Trophoblast cell (in vitro differentiated cells and primary cell): ENCODE data around the gene COPS2.

Experiments
- DNase-seq, 2 donors: peaks; one replicate each; pipeline ENCODE4 v3.0.0-alpha.2; 2016
- H2AFZ ChIP-seq: 2 replicates; pipeline ENCODE4 v1.6.1; 2013; ENCODE audit warnings: low read length, moderate library complexity, mild to moderate bottlenecking; ENCODE audit not compliant: insufficient read depth, poor library complexity
- H2AK5ac ChIP-seq: 2 replicates; pipeline ENCODE4 v1.6.1; 2013; ENCODE audit warnings: mild to moderate bottlenecking, low read length
- H2BK120ac ChIP-seq: 2 replicates; pipeline ENCODE4 v1.6.1; 2013; ENCODE audit warnings: low read length, mild to moderate bottlenecking, moderate library complexity; ENCODE audit not compliant: insufficient read depth, poor library complexity
- H2BK12ac ChIP-seq: 2 replicates; pipeline ENCODE4 v1.6.1; 2013; ENCODE audit warnings: mild to moderate bottlenecking, low read length, moderate library complexity
- H2BK5ac ChIP-seq: 2 replicates; pipeline ENCODE4 v1.6.1; 2013; ENCODE audit warnings: low read length, low read depth, moderate library complexity, mild to moderate bottlenecking; ENCODE audit not compliant: poor library complexity
- H3K14ac ChIP-seq: 2 replicates; pipeline ENCODE4 v1.6.1; 2013; ENCODE audit warnings: mild to moderate bottlenecking, low read length
- H3K18ac ChIP-seq: 2 replicates; pipeline ENCODE4 v1.6.1; 2013; ENCODE audit warnings: mild to moderate bottlenecking, low read length
- H3K23ac ChIP-seq: 2 replicates; pipeline ENCODE4 v1.6.1; 2013; ENCODE audit warnings: low read length
- H3K27ac ChIP-seq: 2 replicates; pipeline ENCODE4 v1.5.1; 2013; ENCODE audit warnings: low read depth, mild to moderate bottlenecking, inconsistent platforms, low read length, moderate library complexity
- H3K27me3 ChIP-seq: 2 replicates; pipeline ENCODE4 v1.6.1; 2013; ENCODE audit warnings: inconsistent platforms, mild to moderate bottlenecking, low read length, moderate library complexity; ENCODE audit not compliant: insufficient read depth
- H3K36me3 ChIP-seq, 2 experiments: 1 replicate in 1 of 2; 2 replicates in 1 of 2; pipeline ENCODE4 v1.6.1; 2013; ENCODE audit warnings: low read length in 2 of 2, mild to moderate bottlenecking in 2 of 2, moderate library complexity in 1 of 2; ENCODE audit not compliant: insufficient read depth in 2 of 2, control insufficient read depth in 1 of 2
- H3K4ac ChIP-seq: 2 replicates; pipeline ENCODE4 v1.6.1; 2013; ENCODE audit warnings: low read depth, mild to moderate bottlenecking, low read length, moderate library complexity
- H3K4me1 ChIP-seq, 2 experiments: 1 replicate in 1 of 2; 2 replicates in 1 of 2; pipeline ENCODE4 v1.6.1; 2013; ENCODE audit warnings: low read length in 2 of 2, mild to moderate bottlenecking in 2 of 2, moderate library complexity in 1 of 2; ENCODE audit not compliant: insufficient read depth in 2 of 2, control insufficient read depth in 1 of 2
- H3K4me2 ChIP-seq: 2 replicates; pipeline ENCODE4 v1.6.1; 2013; ENCODE audit warnings: inconsistent platforms, mild to moderate bottlenecking, low read length, moderate library complexity
- H3K4me3 ChIP-seq: 2 replicates; pipeline ENCODE4 v1.5.1; 2013; ENCODE audit warnings: mild to moderate bottlenecking, low read depth, low read length, inconsistent platforms
- H3K79me1 ChIP-seq: one replicate; pipeline ENCODE4 v1.6.1; 2013; ENCODE audit warnings: low read length
- H3K79me2 ChIP-seq: 2 replicates; pipeline ENCODE4 v1.6.1; 2013; ENCODE audit warnings: low read length, mild to moderate bottlenecking; ENCODE audit not compliant: control insufficient read depth, insufficient read depth, poor library complexity
- H3K9ac ChIP-seq: 2 replicates; pipeline ENCODE4 v1.6.1; 2013; ENCODE audit warnings: mild to moderate bottlenecking, low read length
- H3K9me3 ChIP-seq: 2 replicates; pipeline ENCODE4 v1.6.1; 2013; ENCODE audit warnings: low read depth, mild to moderate bottlenecking, control low read depth, inconsistent platforms, low read length; ENCODE audit not compliant: insufficient read depth
- H4K12ac ChIP-seq: 2 replicates; pipeline ENCODE4 v1.6.1; 2013; ENCODE audit warnings: low read depth, mild to moderate bottlenecking, low read length, moderate library complexity
- H4K8ac ChIP-seq: 2 replicates; pipeline ENCODE4 v1.6.1; 2013; ENCODE audit warnings: low read depth, mild to moderate bottlenecking, low read length, moderate library complexity
- H4K91ac ChIP-seq: one replicate; pipeline ENCODE4 v1.6.1; 2013; ENCODE audit warnings: low read depth, mild to moderate bottlenecking, low read length, moderate library complexity
- WGBS: extraction: QIAGEN DNeasy Blood & Tissue Kit; methylation state at CpG from one replicate; pipeline ENCODE4 v1.1.7; 2013; ENCODE audit warnings: missing lambda C conversion rate; ENCODE audit not compliant: insufficient read length, insufficient coverage; ENCODE audit errors: extremely low coverage; 5-methylcytosine and 5-hydroxymethylcytosine counted together

The COPS2 gene

GRCh38 chr15:49121901-49122300 lies 33.5 kb downstream of the COPS2 start:
- Histone ChIP-seq H2BK12ac (no peak overlapping the region), H2AFZ (no peak overlapping the region), H3K27me3 (no peaks in the 10 kb centered on the region), H2AK5ac (no peak overlapping the region), H3K4ac (no peak overlapping the region), H3K4me2 (no peak overlapping the region), H3K18ac (no peak overlapping the region), H4K8ac (no peak overlapping the region), H3K4me3 (no peak overlapping the region), H3K9ac (no peak overlapping the region), H3K4me1 (no peaks in the 10 kb centered on the region), H3K79me1 (no peaks in the 10 kb centered on the region), H2BK5ac (no peak overlapping the region), H2BK120ac (no peak overlapping the region), H3K79me2 (no peaks in the 10 kb centered on the region), H4K91ac (no peak overlapping the region), H3K23ac (no peak overlapping the region), H4K12ac (no peak overlapping the region), H3K14ac (no peak overlapping the region), H3K9me3 (no peaks in the 10 kb centered on the region), H3K36me3 (peaks cover 2 to 4% of the 10 kb centered on the region in 2 experiments), H3K27ac (no peak overlapping the region)
- no peak for DNase-seq
- WGBS, result no CpG with 5 or more reads among the region's 1 CpG

- no CpG with 5 or more reads among the region's 4 CpGs for WGBS
- Histone ChIP-seq H2AFZ (no peak overlapping the region), H3K18ac (no peak overlapping the region), H3K14ac (no peak overlapping the region), H2BK120ac (no peak overlapping the region), H3K9me3 (no peaks in the 10 kb centered on the region), H3K36me3 (peaks cover 2 to 4% of the 10 kb centered on the region in 2 experiments), H3K79me2 (no peaks in the 10 kb centered on the region), H3K4me1 (no peaks in the 10 kb centered on the region), H2AK5ac (no peak overlapping the region), H3K27me3 (no peaks in the 10 kb centered on the region), H3K9ac (no peak overlapping the region), H3K27ac (no peak overlapping the region), H3K23ac (no peak overlapping the region), H4K91ac (no peak overlapping the region), H4K12ac (no peak overlapping the region), H3K79me1 (no peaks in the 10 kb centered on the region), H3K4ac (no peak overlapping the region), H3K4me3 (no peak overlapping the region), H2BK12ac (no peak overlapping the region), H3K4me2 (no peak overlapping the region), H2BK5ac (no peak overlapping the region), H4K8ac (no peak overlapping the region)
- DNase-seq, result no peak
These were observed 34.6 kb downstream of the COPS2 start for GRCh38 chr15:49120832-49121231.

GRCh38 chr15:49116108-49116857 lies 39.1 kb downstream of the COPS2 start:
- no peak overlapping the region for H2AFZ ChIP-seq
- H3K27me3 ChIP-seq, result no peaks in the 10 kb centered on the region
- peaks cover under 1 to 3% of the 10 kb centered on the region in 2 experiments for H3K36me3 ChIP-seq
- no peak overlapping the region for H3K4me2 ChIP-seq
- no peaks in the 10 kb centered on the region for H3K79me1 ChIP-seq
- H3K18ac ChIP-seq, result no peak overlapping the region
- WGBS, result no CpG with 5 or more reads among the region's 4 CpGs
- H3K4me1 ChIP-seq, result no peaks in the 10 kb centered on the region
- H2BK5ac ChIP-seq, result no peak overlapping the region
- H3K4ac ChIP-seq, result no peak overlapping the region
- H4K12ac ChIP-seq, result no peak overlapping the region
- no peak overlapping the region for H2BK120ac ChIP-seq
- H3K9ac ChIP-seq, result no peak overlapping the region
- no peak overlapping the region for H3K23ac ChIP-seq
- H3K4me3 ChIP-seq, result no peak overlapping the region
- no peak overlapping the region for H2BK12ac ChIP-seq
- H4K8ac ChIP-seq, result no peak overlapping the region
- no peak overlapping the region for H3K14ac ChIP-seq
- H3K9me3 ChIP-seq, result peaks cover 1% of the 10 kb centered on the region
- no peak overlapping the region for H2AK5ac ChIP-seq
- H3K79me2 ChIP-seq, result no peaks in the 10 kb centered on the region
- H4K91ac ChIP-seq, result no peak overlapping the region
- no peak for DNase-seq
- no peak overlapping the region for H3K27ac ChIP-seq

DNA sequence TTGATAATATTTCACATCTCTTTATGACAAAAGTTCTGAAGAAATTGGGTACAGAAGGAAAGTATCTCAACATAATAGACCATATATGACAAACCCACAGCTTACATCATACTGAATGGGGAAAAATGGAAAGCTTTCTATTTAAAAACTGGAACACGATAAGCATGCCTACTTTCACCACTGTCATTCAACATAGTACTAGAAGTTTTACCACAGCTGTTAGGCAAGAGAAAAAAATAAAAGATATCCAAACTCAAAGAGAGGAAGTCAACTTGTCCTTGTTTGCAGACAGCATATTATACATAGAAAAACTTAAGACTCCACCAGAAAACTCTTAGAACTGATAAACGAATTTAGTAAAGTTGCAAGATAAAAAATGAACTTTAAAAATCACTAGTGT lies 40.3 kb downstream of the COPS2 start:
- H3K79me2 ChIP-seq, result no peaks in the 10 kb centered on the region
- H3K4me1 ChIP-seq, result peaks cover 0 to 2% of the 10 kb centered on the region in 2 experiments
- H3K23ac ChIP-seq, result no peak overlapping the region
- H4K91ac ChIP-seq, result no peak overlapping the region
- no peak overlapping the region for H2BK120ac ChIP-seq
- no peak overlapping the region for H4K8ac ChIP-seq
- H3K27ac ChIP-seq, result no peak overlapping the region
- H3K79me1 ChIP-seq, result no peaks in the 10 kb centered on the region
- H3K27me3 ChIP-seq, result no peaks in the 10 kb centered on the region
- DNase-seq, result no peak
- no peak overlapping the region for H3K18ac ChIP-seq
- no peak overlapping the region for H3K4ac ChIP-seq
- H2AFZ ChIP-seq, result no peak overlapping the region
- peaks cover 3 to 6% of the 10 kb centered on the region in 2 experiments for H3K36me3 ChIP-seq
- H3K4me3 ChIP-seq, result no peak overlapping the region
- H3K9me3 ChIP-seq, result peaks cover 1% of the 10 kb centered on the region
- H3K9ac ChIP-seq, result no peak overlapping the region
- no peak overlapping the region for H3K4me2 ChIP-seq
- H2BK5ac ChIP-seq, result no peak overlapping the region
- WGBS, result no CpG with 5 or more reads among the region's 2 CpGs
- no peak overlapping the region for H2BK12ac ChIP-seq
- no peak overlapping the region for H4K12ac ChIP-seq
- no peak overlapping the region for H2AK5ac ChIP-seq
- H3K14ac ChIP-seq, result no peak overlapping the region
